Adrenal gland (tissue), 12 donors: Measurements from ENCODE around the gene FOXK2. TPM values are rescaled to one million over a fixed set of nuclear protein-coding genes. Genes with fewer than 3 reads are reported as not detected.

Experiments used
- DNase-seq, 7 donors: peaks; one replicate each; pipeline ENCODE4 v3.0.0-alpha.2; 2019 to 2020
- H3K27ac ChIP-seq, 5 donors: fragments of 200-600 bp; sonication (generic) in 4 of 5; 1 replicate in 3 of 5; 2 replicates in 2 of 5; pipeline versions ENCODE4 v1.5.1 to v1.8.0; 2016 to 2020; ENCODE audit warnings: mild to moderate bottlenecking in 1 of 5
- H3K27me3 ChIP-seq: fragments of 200-600 bp; 2 replicates; pipeline ENCODE4 v1.8.0; 2021
- H3K36me3 ChIP-seq, 2 donors: fragments of 200-600 bp; replicated peaks in 1 of 2; 1 replicate in 1 of 2; 2 replicates in 1 of 2; pipeline versions ENCODE4 v1.5.1 to v1.8.0; 2018 to 2022
- H3K4me1 ChIP-seq, 2 donors: fragments of 200-600 bp; replicated peaks in 1 of 2; 1 replicate in 1 of 2; 2 replicates in 1 of 2; pipeline versions ENCODE4 v1.5.1 to v1.8.0; 2018 to 2021
- H3K4me3 ChIP-seq, 4 donors: fragments of 200-600 bp; sonication (generic) in 3 of 4; one replicate each; pipeline ENCODE4 v1.5.1; 2016 to 2018
- H3K9me3 ChIP-seq, 3 donors: fragments of 200-600 bp; sonication (generic) in 1 of 3; replicated peaks in 1 of 3; 1 replicate in 2 of 3; 2 replicates in 1 of 3; pipeline versions ENCODE4 v1.5.1 to v1.8.0; 2016 to 2021
- CTCF ChIP-seq, 6 experiments: fragments of 450-650 bp in 4 of 6; fragments of 200-600 bp in 2 of 6; sonication (generic) in 1 of 6; IDR thresholded peaks; 1 replicate in 5 of 6; 2 replicates in 1 of 6; pipeline versions ENCODE4 v1.5.1 to v1.8.0; 2016 to 2021; ENCODE audit warnings: antibody characterized with exemption in 6 of 6, mild to moderate bottlenecking in 2 of 6, moderate library complexity in 1 of 6
- POLR2A ChIP-seq, 2 donors: fragments of 450-650 bp; IDR thresholded peaks; one replicate each; pipeline ENCODE4 v1.6.1; 2017; ENCODE audit warnings: antibody characterized with exemption in 2 of 2, mild to moderate bottlenecking in 2 of 2, moderate library complexity in 1 of 2
- WGBS, 4 donors: extraction: QIAGEN DNeasy Blood & Tissue Kit in 2 of 4; methylation state at CpG; one replicate each; pipeline versions ENCODE4 v1.1.5 to v1.1.7; 2013 to 2017; 5-methylcytosine and 5-hydroxymethylcytosine counted together
- intact Hi-C, 2 donors: fragments of 100-400 bp; cut with DNase I; formaldehyde crosslinking; loops; one replicate each; pipeline versions ENCODE4 v1.14.1 to v1.15.0; 2022 to 2023
- polyA plus RNA-seq, 3 donors: library from polyadenylated mRNA; stranded (reverse); fragments of 200-250 nt in 2 of 3; fragments of 350-450 nt in 1 of 3; fragmentation: Illumina TruSeq in 1 of 3; extraction: RNeasy Lipid Tissue Mini Kit (QIAGEN cat#74804) in 1 of 3; gene quantifications; one replicate each; pipeline ENCODE4 v1.2.3, GENCODE V29; 2013 to 2014
- total RNA-seq, 9 donors: library from RNA; depleted of rRNA in 4 of 9; stranded (reverse); fragments of >200 nt in 4 of 9; fragments of 120-200 nt in 1 of 9; fragmentation: NEBNext Ultra II Directional in 1 of 9; extraction: Animal tissue kit (Norgen Biotek cat#: 25700) in 1 of 9; gene quantifications; one replicate each; pipeline versions ENCODE4 v1.1.0 to v1.2.4, GENCODE V29; 2013 to 2023
- donor health status: healthy with polysubstance abuse.
- donor health status: Bipolar disorder and iron deficiency.
- donor health status: DM: yes; HTN: yes; CAD: no.
- donor health status: DM: no; HTN: no; CAD: no.
- donor health status: DM: no; HTN: no; CAD: no.
- donor health status: DM: yes; HTN: yes; CAD: no.

Gene FOXK2
- total and polyA plus RNA-seq, 12 donors: 30.5 to 138 (median 45.5) TPM

- 86 to 89% (median 87%) methylated on average over 16 to 33 of the region's 33 CpGs for WGBS, 4 donors
- peaks cover 14 to 23% of the 10 kb centered on the region in 2 donors for H3K4me1 ChIP-seq
- no peak for DNase-seq
- H3K9me3 ChIP-seq: no peaks in the 10 kb centered on the region
- H3K36me3 ChIP-seq: peaks cover 0 to 39% of the 10 kb centered on the region in 2 donors
- intact Hi-C loops: no loop called here
- H3K4me3 ChIP-seq: no peak overlapping the region
- H3K27me3 ChIP-seq: no peaks in the 10 kb centered on the region
- TF ChIP-seq CTCF (IDR thresholded peaks at IDR 0.05): no peak
- H3K27ac ChIP-seq: no peak overlapping the region
Observed at GRCh38 chr17:82596837-82597672, 77.5 kb downstream of the FOXK2 start.

GRCh38 chr17:82598256-82599119, 79.0 kb downstream of the FOXK2 start:
- intact Hi-C loops: no loop called here
- H3K9me3 ChIP-seq: no peaks in the 10 kb centered on the region
- no peaks in the 10 kb centered on the region for H3K27me3 ChIP-seq
- no peak for TF ChIP-seq POLR2A (IDR thresholded peaks at IDR 0.05)
- TF ChIP-seq CTCF (IDR thresholded peaks at IDR 0.05): no peak
- peak overlapping the region in 2 of 5 donors; percentile 10 to 56 for H3K27ac ChIP-seq
- no peak overlapping the region for H3K4me3 ChIP-seq
- H3K4me1 ChIP-seq: peaks cover 18 to 26% of the 10 kb centered on the region in 2 donors
- WGBS, 4 donors: 77 to 86% (median 84%) methylated on average over 8 to 23 of the region's 23 CpGs
- H3K36me3 ChIP-seq: peaks cover 0 to 50% of the 10 kb centered on the region in 2 donors
- DNase-seq: no peak

GRCh38 chr17:82599674-82600661, 80.4 kb downstream of the FOXK2 start:
- H3K36me3 ChIP-seq: peaks cover 0 to 54% of the 10 kb centered on the region in 2 donors
- WGBS, 4 donors: 93 to 96% (median 96%) methylated on average over 9 to 26 of the region's 26 CpGs

More at GRCh38 chr17:82599674-82600661, 80.4 kb downstream of the FOXK2 start:
- intact Hi-C loops: no loop called here
- Histone ChIP-seq H3K4me1 (peaks cover 11 to 25% of the 10 kb centered on the region in 2 donors), H3K9me3 (no peaks in the 10 kb centered on the region), H3K4me3 (no peak overlapping the region), H3K27ac (no peak overlapping the region), H3K27me3 (no peaks in the 10 kb centered on the region)
- TF ChIP-seq POLR2A (IDR thresholded peaks at IDR 0.05) (no peak), CTCF (IDR thresholded peaks at IDR 0.05) (no peak)
- DNase-seq: no peak
